ENCODE measurements around the gene RSF1.

DNA sequence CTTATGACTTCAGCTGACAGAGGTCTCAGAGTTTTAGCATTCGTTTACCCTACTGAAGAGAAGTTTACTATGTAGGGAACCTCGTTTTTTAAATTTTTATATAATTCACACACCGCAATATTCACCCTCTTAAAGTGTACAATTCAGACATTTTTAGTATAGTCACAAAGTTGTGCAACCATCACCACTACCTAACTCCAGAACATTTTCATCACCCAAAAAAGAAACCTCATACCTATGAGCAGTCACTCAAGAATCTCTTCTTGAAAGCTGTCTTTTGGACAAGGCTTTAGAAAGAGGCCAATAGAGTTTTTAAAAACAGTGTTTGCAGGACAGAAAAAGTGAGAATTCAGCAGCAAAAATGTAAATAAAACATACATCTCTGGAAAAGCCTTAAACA is 143.4 kb downstream of the RSF1 start:
- TF ChIP-seq, protein P1, sequence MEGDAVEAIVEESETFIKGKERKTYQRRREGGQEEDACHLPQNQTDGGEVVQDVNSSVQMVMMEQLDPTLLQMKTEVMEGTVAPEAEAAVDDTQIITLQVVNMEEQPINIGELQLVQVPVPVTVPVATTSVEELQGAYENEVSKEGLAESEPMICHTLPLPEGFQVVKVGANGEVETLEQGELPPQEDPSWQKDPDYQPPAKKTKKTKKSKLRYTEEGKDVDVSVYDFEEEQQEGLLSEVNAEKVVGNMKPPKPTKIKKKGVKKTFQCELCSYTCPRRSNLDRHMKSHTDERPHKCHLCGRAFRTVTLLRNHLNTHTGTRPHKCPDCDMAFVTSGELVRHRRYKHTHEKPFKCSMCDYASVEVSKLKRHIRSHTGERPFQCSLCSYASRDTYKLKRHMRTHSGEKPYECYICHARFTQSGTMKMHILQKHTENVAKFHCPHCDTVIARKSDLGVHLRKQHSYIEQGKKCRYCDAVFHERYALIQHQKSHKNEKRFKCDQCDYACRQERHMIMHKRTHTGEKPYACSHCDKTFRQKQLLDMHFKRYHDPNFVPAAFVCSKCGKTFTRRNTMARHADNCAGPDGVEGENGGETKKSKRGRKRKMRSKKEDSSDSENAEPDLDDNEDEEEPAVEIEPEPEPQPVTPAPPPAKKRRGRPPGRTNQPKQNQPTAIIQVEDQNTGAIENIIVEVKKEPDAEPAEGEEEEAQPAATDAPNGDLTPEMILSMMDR (IDR thresholded peaks at IDR 0.05): no peak
- no peak for TF ChIP-seq POLR2A (IDR thresholded peaks at IDR 0.05)

All from uterus (tissue), 2 donors.